ENCODE data around the gene BRK1. TPM values are rescaled to one million over a fixed set of nuclear protein-coding genes. Genes with fewer than 3 reads are reported as not detected.

Gene BRK1
- total and polyA plus RNA-seq, 2 donors (not counting 1 experiment from before 2014, with no cell fraction given) = 55.0 to 86.3 TPM

- peak overlapping the region; percentile 91 for H3K9ac ChIP-seq (ENCODE audit: low read length)
- DNase-seq = no peak
- peak overlapping the region; percentile 97 for H3K27ac Mint-ChIP-seq
These were observed 25.6 kb downstream of the BRK1 start for GRCh38 chr3:10140996-10141546.

More at GRCh38 chr3:10140996-10141546, 25.6 kb downstream of the BRK1 start:
- Histone ChIP-seq H3K4me2 (replicated peaks; ENCODE audit: low read depth, low read length, poor library complexity, severe bottlenecking) (peak overlapping the region; percentile 84), H3K4me3 (ENCODE audit: control extremely low read depth in 1 of 5, extremely low read depth in 1 of 5, insufficient read depth in 1 of 5, low read depth in 2 of 5, low read length in 4 of 5) (peak overlapping the region in 4 of 5 experiments; percentile 69 to 91 (median 78)), H3K36me3 (replicated peaks in 1 of 2; ENCODE audit: control extremely low read depth in 1 of 2, control insufficient read depth in 1 of 2, extremely low read depth in 1 of 2, insufficient read depth in 2 of 2, low read length in 1 of 2) (no peaks in the 10 kb centered on the region), H3K27me3 (replicated peaks in 1 of 4; ENCODE audit: control extremely low read depth in 1 of 4, control insufficient read depth in 3 of 4, insufficient read depth in 4 of 4, low read length in 3 of 4) (no peaks in the 10 kb centered on the region), H2AFZ (ENCODE audit: insufficient read depth, low read depth, low read length, poor library complexity, severe bottlenecking) (peak overlapping the region; percentile 82), H3K27ac (ENCODE audit: low read length in 2 of 2) (peak overlapping the region; percentile 88 to 96), H3K9me3 (ENCODE audit: control extremely low read depth in 1 of 3, control insufficient read depth in 2 of 3, insufficient read depth in 1 of 3, low read length in 2 of 3) (peaks cover 0 to 3% (median 0%) of the 10 kb centered on the region in 3 donors), H3K79me2 (ENCODE audit: control insufficient read depth, insufficient read depth, low read length) (peaks cover 41% of the 10 kb centered on the region), H3K4me1 (ENCODE audit: control insufficient read depth in 2 of 2, insufficient read depth in 2 of 2, low read length in 2 of 2) (peaks cover 24 to 44% of the 10 kb centered on the region in 2 donors), H4K20me1 (ENCODE audit: control insufficient read depth, insufficient read depth, low read length, poor library complexity, severe bottlenecking) (peaks cover 22% of the 10 kb centered on the region)
- POLR2A ChIA-PET = interaction anchor here (0.6 to 1.7 kb wide), 18 partner anchors 24 to 250 kb away, joined by 3 to 12 read pairs (median 4); partner anchors contain the start of genes BRK1, IRAK2, SEC13 and TATDN2
- TF ChIP-seq EZH2 (IDR thresholded peaks at IDR 0.05; ENCODE audit: borderline replicate concordance, insufficient read depth, low read depth, low read length, poor library complexity, severe bottlenecking) (no peak), CTCF (IDR thresholded peaks at IDR 0.05) (no peak)
- no peaks in the 10 kb centered on the region for H3K27me3 Mint-ChIP-seq
- CTCF ChIA-PET = interaction anchor here (0.6 to 1.4 kb wide), 10 partner anchors 12 to 208 kb away, joined by 3 to 5 read pairs (median 4); partner anchors contain the start of gene CRELD1
- no peak for ATAC-seq (ENCODE audit: low read depth)
- 100% methylated on average over 8 of the region's 23 CpGs for WGBS (ENCODE audit: insufficient coverage)
- peak overlapping the region; percentile 95 for H3K4me3 Mint-ChIP-seq
- intact Hi-C loops (cut with micrococcal nuclease) = loop anchor here (1.0 to 5.0 kb wide), 4 partner anchors 26 to 209 kb away; partner anchors contain the start of genes BRK1 and CRELD1
- peaks cover 25% of the 10 kb centered on the region for H3K4me1 Mint-ChIP-seq
- H3K9me3 Mint-ChIP-seq (ENCODE audit: insufficient read depth) = no peaks in the 10 kb centered on the region
